ENCODE data around the gene DNAJB5.

Gene DNAJB5

GRCh38 chr9:34985311-34985899 is 4.1 kb upstream of the DNAJB5 start:
- peak; percentile 67 for DNase-seq

DNA sequence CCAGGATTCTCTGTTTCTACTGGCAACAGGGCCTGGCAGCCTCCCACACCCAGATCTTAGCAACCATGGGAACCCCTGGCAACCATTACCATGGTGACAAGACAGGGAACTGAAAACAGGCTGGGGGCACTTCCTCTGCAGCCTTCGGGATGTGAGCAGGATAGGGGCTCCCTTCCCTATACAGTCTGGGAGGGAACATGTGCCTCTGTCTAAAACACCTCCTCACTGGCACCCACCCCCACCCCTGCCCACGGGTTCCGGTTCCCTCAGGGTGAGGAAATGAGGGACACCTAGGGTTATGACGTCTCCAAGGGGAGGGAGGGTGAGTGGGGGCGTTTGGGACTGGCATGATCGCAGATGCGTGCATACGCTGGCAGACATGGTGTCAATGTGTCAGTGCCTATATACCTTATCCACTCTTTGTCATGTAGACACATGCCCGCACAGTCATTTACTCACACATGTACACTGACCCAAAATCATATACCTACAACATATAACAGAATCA is 3.0 kb upstream of the DNAJB5 start:
- DNase-seq, result peak; percentile 76

DNA sequence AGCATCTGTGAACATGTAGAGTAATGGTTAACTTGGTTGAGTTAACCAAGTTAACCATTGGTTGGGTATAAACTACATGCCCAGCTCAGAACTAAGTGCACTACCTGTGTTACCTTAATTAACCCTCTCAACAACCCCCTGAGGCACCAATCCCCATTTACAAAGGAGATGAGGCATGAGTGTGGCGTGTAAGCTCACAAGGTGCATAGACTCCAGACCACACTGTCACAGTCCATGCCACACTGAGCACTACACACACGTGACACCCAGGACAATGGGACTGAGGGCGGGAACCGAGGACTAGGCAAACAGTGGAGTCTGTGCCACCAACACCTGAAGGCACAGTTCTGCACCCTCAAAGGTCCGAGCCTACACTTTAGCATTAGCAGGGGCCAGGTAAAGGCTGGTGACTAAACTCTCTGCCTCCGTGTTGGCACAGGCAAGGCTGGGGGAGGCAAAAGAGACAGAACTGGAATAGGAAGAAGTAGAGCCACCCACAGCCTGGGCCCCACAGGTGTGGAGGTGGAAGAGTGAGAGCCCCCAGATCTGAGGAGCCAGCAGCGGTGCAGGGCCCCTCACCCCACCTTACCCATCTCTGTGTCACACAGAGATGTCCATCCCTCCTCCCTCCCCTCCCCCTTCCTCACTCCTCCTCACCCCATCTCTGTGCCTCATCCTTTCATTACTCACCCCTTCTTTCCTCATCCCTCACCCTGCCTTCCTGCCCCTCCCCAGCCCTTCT is 2.2 kb upstream of the DNAJB5 start:
- peak; percentile 21 for DNase-seq

DNA sequence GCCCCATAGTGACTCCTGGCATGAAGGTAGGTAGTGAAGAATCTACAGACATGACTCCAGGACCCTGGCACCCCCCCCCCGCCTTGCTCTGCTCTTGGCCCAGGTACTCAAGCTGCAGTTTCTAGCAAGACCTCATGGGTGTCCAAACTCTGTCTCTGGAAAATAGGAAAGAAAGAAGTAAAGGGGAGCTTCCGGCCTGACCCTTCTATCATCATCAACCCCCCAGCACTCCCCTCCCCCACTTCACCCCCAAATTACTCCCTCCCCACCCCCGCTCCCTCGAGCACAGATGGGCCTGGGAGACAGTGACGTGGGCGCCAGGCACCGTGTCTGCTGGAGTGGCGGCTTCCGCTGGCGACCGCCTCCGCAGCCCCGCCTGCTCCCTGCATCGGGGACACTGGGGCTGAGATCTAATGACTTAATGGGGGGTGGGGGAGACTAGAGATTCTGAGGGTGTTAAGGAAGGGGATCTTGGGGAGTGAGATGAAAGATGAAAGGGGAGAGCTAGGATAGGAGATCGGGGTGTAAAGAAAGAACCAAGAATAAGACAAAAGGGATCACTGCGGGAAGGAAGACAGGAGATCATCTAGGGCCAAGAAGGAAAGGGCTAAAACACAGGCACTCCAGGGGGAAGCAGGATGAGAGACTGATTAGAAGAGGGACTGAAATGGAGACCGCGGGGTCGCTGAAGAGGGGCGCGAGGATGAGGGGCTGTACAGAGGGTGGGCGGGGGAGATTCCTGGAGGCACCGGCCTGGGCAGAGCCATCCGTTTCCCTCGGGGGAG is 1.1 kb upstream of the DNAJB5 start:
- peak; percentile 74 for DNase-seq

DNA sequence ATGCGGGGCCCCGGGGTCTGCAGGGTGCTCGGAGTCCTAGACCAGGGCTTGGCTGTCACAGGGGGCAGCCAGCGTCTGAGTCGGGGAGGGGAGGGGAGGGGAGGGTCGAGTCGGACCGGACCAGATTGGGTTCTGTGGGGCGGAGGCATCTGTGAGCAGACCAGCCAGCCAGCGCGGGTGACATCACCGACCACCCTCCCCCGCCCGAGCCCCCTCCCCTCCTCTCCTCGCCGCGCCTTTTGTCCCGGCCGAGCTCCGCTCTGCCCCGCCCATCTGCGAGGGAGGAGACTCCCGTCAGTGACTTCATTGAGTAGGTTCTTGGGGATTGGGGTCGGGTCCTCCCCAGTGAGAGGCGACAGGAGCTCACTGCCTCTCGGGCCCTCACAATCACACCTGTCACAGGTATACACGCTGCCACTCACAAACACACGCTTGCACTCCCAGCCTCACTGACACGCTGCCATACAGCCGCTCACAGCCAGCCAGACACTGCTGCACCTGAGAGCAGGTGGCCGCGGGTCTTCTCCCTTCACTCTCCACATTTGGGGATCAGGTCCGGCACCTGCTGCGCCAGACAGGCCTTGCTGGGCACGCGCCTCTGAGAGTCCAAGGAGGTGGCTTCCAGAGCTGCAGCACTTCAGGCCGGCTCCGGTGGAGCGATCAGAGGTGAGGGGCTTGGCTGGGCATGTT is 546 bp downstream of the DNAJB5 start:
- peak; percentile 54 for DNase-seq

- no peak for DNase-seq
Observed at GRCh38 chr9:34990908-34991606, 1.5 kb downstream of the DNAJB5 start.

GRCh38 chr9:34991607-34992375 is 2.2 kb downstream of the DNAJB5 start:
- DNase-seq, result no peak

DNA sequence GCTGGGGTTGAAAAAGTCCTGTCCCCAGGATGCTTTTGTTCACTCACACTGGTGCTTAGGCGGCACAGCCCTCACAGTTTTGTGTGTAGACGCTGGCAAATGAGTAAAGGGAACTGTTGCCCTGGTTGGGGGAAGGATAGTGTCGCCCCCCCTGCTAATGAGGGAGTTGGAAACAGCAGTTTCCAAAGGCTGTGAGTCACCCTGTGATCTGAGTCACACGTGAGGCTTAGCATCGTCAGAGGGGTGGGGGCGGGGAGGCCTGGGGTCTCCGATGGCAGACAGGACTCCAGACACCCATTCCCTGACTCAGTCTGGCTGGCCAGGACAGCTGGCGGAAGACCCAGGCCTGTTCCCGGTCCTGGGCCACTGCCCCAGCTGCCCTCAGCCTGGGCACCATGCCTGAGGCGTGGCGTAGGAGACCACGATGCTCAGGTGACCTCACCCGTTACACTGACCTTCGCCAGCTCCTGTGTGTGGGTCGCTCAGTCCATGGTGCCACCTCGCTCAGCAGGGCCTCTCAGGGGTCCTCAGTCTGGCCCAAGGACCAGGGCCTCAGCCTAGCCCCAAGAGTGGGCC is 2.9 kb downstream of the DNAJB5 start:
- no peak for DNase-seq

DNA sequence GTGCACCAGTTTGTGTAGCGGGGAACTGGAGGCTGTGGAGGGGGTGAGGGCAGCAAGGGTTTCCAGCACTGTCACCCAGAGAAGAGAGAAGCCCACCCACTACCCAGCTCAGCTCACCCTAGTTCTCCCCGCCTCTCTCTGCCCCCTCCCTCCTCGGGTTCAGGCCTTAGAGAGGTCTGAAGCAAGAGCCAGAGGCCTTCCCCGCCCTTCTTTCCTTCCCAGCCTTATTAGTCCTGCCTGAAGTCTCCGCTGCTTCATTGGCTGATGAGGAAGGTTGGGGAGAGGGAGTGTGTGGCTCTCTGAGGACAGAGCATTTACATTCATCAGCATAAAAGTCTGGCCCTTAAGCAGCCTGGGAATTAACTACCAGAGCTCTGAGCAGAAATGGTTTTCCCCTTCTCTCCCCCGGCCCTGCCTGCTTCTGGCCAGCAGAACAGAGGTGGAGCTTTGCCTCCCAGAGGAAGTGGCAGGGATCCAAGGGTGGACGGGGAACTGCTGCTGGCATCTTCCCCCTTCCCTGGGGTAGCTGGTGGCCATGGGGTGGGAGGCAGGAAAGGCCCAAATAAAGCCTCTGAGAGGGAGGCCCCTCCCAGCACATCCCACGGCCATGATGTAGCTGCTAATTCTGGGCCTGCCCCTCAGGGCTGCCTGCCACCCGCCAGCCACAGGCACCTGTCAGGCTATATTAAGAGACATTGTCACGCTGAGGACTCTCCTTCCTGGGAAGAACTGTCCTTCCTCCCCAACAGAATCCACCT is 4.1 kb downstream of the DNAJB5 start:
- no peak for DNase-seq

GRCh38 chr9:34994260-34994899 is 4.8 kb downstream of the DNAJB5 start:
- no peak for DNase-seq

- DNase-seq, result no peak
Observed at GRCh38 chr9:34994900-34995669, 5.5 kb downstream of the DNAJB5 start.

- DNase-seq, result no peak
Observed at GRCh38 chr9:34995670-34996060, 6.1 kb downstream of the DNAJB5 start.

DNA sequence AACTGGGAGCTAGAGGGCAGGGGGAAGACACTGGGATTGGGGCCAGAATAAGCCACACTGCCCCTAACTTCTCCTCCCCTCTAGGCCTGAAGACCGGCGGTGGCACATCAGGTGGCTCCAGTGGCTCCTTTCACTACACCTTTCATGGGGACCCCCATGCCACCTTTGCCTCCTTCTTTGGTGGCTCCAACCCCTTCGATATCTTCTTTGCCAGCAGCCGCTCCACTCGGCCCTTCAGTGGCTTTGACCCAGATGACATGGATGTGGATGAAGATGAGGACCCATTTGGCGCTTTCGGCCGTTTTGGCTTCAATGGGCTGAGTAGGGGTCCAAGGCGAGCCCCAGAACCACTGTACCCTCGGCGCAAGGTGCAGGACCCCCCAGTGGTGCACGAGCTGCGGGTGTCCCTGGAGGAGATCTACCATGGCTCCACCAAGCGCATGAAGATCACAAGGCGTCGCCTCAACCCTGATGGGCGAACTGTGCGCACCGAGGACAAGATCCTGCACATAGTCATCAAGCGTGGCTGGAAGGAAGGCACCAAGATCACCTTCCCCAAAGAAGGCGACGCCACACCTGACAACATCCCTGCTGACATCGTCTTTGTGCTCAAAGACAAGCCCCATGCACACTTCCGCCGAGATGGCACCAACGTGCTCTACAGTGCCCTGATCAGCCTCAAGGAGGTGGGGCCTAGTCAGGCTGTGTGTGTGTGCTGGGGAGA is 6.8 kb downstream of the DNAJB5 start:
- DNase-seq, result no peak

DNA sequence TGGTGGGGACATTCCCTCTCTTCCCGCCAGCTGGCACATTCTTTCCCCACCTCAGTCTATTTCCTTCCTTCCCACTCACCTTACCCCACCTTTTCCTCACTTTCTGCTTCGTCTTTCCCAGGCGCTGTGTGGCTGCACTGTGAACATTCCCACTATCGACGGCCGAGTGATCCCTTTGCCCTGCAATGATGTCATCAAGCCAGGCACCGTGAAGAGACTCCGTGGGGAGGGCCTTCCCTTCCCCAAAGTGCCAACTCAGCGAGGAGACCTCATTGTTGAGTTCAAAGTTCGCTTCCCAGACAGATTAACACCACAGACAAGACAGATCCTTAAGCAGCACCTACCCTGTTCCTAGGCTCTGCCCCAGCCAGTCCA is 7.3 kb downstream of the DNAJB5 start:
- DNase-seq, result no peak

GRCh38 chr9:34997379-34997781 is 7.8 kb downstream of the DNAJB5 start:
- DNase-seq, result no peak

- DNase-seq, result no peak
Observed at GRCh38 chr9:34998266-34998665, 8.7 kb downstream of the DNAJB5 start.

GRCh38 chr9:34999576-34999975 is 10.0 kb downstream of the DNAJB5 start:
- DNase-seq, result no peak

DNA sequence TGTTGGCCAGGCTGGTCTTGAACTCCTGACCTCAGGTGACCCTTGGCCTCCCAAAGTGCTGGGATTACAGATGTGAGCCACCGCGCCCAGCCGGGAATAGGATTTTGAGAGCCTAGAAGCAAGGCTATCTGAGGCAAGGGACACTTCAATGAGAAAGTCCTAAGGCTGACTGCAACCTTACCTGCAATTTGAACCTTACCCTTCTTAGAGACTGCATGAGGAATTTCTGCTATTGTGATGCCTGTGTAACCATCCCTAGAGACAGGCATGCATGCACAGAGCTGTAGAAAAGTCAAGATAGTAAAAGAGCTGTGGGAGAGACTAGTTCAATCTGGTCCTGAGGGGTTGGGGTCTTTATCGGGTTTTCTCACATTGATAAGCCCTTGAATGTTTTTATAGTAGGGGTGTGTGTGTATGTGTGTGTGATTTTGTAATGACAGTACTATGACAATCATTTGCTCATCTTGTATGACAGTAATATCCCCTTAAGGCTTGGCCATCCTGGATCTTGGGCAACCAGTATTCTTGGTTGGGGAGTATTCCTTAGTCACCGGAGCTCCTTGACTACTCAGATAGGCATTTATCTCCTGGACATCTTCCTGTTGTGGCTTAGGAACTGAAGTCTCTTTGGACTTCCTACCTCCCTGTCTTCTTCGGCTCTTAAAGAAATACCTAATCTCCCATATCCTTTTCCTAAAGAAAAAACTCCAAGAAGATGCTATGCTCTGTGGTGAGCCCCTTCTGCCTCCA is 11.2 kb downstream of the DNAJB5 start:
- DNase-seq, result no peak
